K562 (cell line): ENCODE results near the gene FREM3. TPM values are rescaled to one million over a fixed set of nuclear protein-coding genes. Genes with fewer than 3 reads are reported as not detected.

Experiments used
- ATAC-seq: fragments of 200-7000 bp; cut with Tn5 transposase; 3 replicates; pipeline ENCODE4 v1.9.1; 2020; ENCODE audit warnings: moderate library complexity
- BruUV-seq: library from RNA; stranded (reverse); fragments of 400-500 nt; replicated peaks from 2 replicates; lab custom pipeline; 2021; lab: Mats Ljungman, UMichigan
- CTCF ChIA-PET: fragments of 300-600 bp; formaldehyde crosslinking; extraction: SDS; loops from one replicate; lab custom pipeline; 2021; ENCODE audit warnings: low intra/inter-chr PET ratio; lab: Yijun Ruan, JAX
- POLR2A ChIA-PET: fragments of 300-600, 350-650 bp; sonication (Branson Sonifier 250); formaldehyde crosslinking; extraction: SDS; loops from one replicate; lab custom pipeline; 2021; ENCODE audit warnings: antibody characterized with exemption, inconsistent platforms; lab: Yijun Ruan, JAX
- DNase-seq, 4 experiments: peaks; one replicate each; pipeline versions ENCODE4 v3.0.0 to v3.0.0-alpha.2; 2011 to 2018; ENCODE audit warnings: low spot score in 3 of 4, mixed read lengths in 3 of 4; ENCODE audit errors: extremely low read depth in 1 of 4
- FAIRE-seq: peaks from 2 replicates; lab custom pipeline; 2011; peaks lifted over from hg19 to GRCh38; lab: Jason Lieb, UNC
- H2AFZ ChIP-seq: 2 replicates; pipeline ENCODE4 v1.6.0; 2011; ENCODE audit warnings: low read depth, low read length, control low read depth, inconsistent platforms
- H3K27ac ChIP-seq: fragments of 200-600 bp; 3 replicates; pipeline ENCODE4 v1.8.0; 2011; ENCODE audit warnings: low read depth, mild to moderate bottlenecking, control low read depth, inconsistent platforms, low read length, moderate library complexity, mixed read lengths; ENCODE audit errors: extremely low read depth
- H3K27me3 ChIP-seq, 2 experiments: fragments of 300-600 bp in 1 of 2; 2 replicates in 1 of 2; 3 replicates in 1 of 2; pipeline versions ENCODE4 v1.6.0 to v1.8.0; 2011; ENCODE audit warnings: inconsistent platforms in 2 of 2, low read length in 2 of 2, mild to moderate bottlenecking in 1 of 2, mixed read lengths in 1 of 2, moderate library complexity in 1 of 2; ENCODE audit not compliant: control insufficient read depth in 2 of 2, insufficient read depth in 2 of 2
- H3K36me3 ChIP-seq: fragments of 300-600 bp; 3 replicates; pipeline ENCODE4 v1.8.0; 2011; ENCODE audit warnings: mild to moderate bottlenecking, low read length, inconsistent platforms; ENCODE audit not compliant: control insufficient read depth, insufficient read depth
- H3K4me1 ChIP-seq, 2 experiments: fragments of 200-600 bp in 1 of 2; replicated peaks in 1 of 2; 2 replicates in 1 of 2; 3 replicates in 1 of 2; pipeline versions ENCODE4 v1.5.1 to v1.8.0; 2011; ENCODE audit warnings: inconsistent platforms in 2 of 2, low read length in 2 of 2, mild to moderate bottlenecking in 1 of 2, mixed read lengths in 1 of 2, moderate library complexity in 1 of 2; ENCODE audit not compliant: control insufficient read depth in 2 of 2, insufficient read depth in 2 of 2
- H3K4me2 ChIP-seq: 2 replicates; pipeline ENCODE4 v1.6.1; 2011; ENCODE audit warnings: low read length, control low read depth, inconsistent platforms, mixed read lengths; ENCODE audit not compliant: insufficient read depth
- H3K4me3 ChIP-seq: fragments of 200-600 bp; sonication (generic), shearing (Covaris generic); 2 replicates; pipeline ENCODE4 v1.5.1; 2016; ENCODE audit warnings: control low read depth, inconsistent platforms
- H3K79me2 ChIP-seq: fragments of 200-600 bp; 3 replicates; pipeline ENCODE4 v1.8.0; 2011; ENCODE audit warnings: low read length, inconsistent platforms; ENCODE audit not compliant: control insufficient read depth, insufficient read depth
- H3K9ac ChIP-seq, 2 experiments: 2 replicates each; pipeline versions ENCODE4 v1.6.0 to v1.6.1; 2011; ENCODE audit warnings: low read depth in 2 of 2, low read length in 2 of 2, control low read depth in 1 of 2, inconsistent platforms in 1 of 2, mild to moderate bottlenecking in 1 of 2, mixed read lengths in 1 of 2; ENCODE audit not compliant: insufficient read depth in 1 of 2
- H3K9me1 ChIP-seq: one replicate; pipeline ENCODE4 v1.6.0; 2011; ENCODE audit warnings: inconsistent platforms, mild to moderate bottlenecking, low read length, moderate library complexity; ENCODE audit not compliant: control insufficient read depth, insufficient read depth
- H3K9me3 ChIP-seq: replicated peaks from 2 replicates; pipeline ENCODE4 v1.5.1; 2011; ENCODE audit warnings: low read depth, low read length, inconsistent platforms; ENCODE audit not compliant: control insufficient read depth, insufficient read depth
- H4K20me1 ChIP-seq: replicated peaks from 2 replicates; pipeline ENCODE4 v1.6.1; 2011; ENCODE audit warnings: low read length, inconsistent platforms, mixed read lengths; ENCODE audit not compliant: control insufficient read depth, insufficient read depth
- CHD2 ChIP-seq: IDR thresholded peaks from 2 replicates; pipeline ENCODE4 v1.6.1; 2011; ENCODE audit warnings: low read depth, low read length
- DIDO1 ChIP-seq: fragments of 450-650 bp; IDR thresholded peaks from 2 replicates; pipeline ENCODE4 v1.6.1; 2016; ENCODE audit warnings: low read depth, missing biosample characterization, missing genetic modification characterization
- FOXA1 ChIP-seq: fragments of 450-650 bp; IDR thresholded peaks from 2 replicates; pipeline ENCODE4 v1.6.1; 2016; ENCODE audit warnings: mild to moderate bottlenecking, borderline replicate concordance
- HLTF ChIP-seq: fragments of 450-650 bp; IDR thresholded peaks from 2 replicates; pipeline ENCODE4 v1.6.1; 2016
- JUNB ChIP-seq: fragments of 450-650 bp; formaldehyde crosslinking; conservative IDR thresholded peaks from 2 replicates; pipeline ENCODE4 v1.4.0; 2020; ENCODE audit warnings: mild to moderate bottlenecking
- MTF1 ChIP-seq: fragments of 250-450 bp; sonication (Bioruptor Pico); IDR thresholded peaks from 2 replicates; pipeline ENCODE4 v1.9.0; 2021; ENCODE audit warnings: moderate library complexity, mild to moderate bottlenecking, inconsistent platforms, borderline replicate concordance
- NFE2L1 ChIP-seq: fragments of 450-650 bp; IDR thresholded peaks from 2 replicates; pipeline ENCODE4 v1.6.1; 2016; ENCODE audit warnings: missing genetic modification characterization, low read depth, mild to moderate bottlenecking, missing compliant biosample characterization, moderate library complexity, borderline replicate concordance
- PHB ChIP-seq: fragments of 250-450 bp; sonication (Bioruptor Pico); IDR thresholded peaks from 2 replicates; pipeline ENCODE4 v1.5.0; 2021
- TRIM24 ChIP-seq, 2 experiments: fragments of 450-650 bp; IDR thresholded peaks; 2 replicates each; pipeline ENCODE4 v1.6.1; 2016
- U2AF2 ChIP-seq: fragments of 200-400 bp; formaldehyde crosslinking; optimal IDR thresholded peaks from 2 replicates; pipeline ENCODE3; 2017; ENCODE audit warnings: low read depth, mild to moderate bottlenecking, low read length
- ZNF316 ChIP-seq: fragments of 450-650 bp; IDR thresholded peaks from 2 replicates; pipeline ENCODE4 v1.6.1; 2016
- WGBS: fragments of 100-300 bp; shearing (Covaris generic); methylation state at CpG from one replicate; pipeline ENCODE4 v1.1.6; 2016; ENCODE audit warnings: low coverage, mixed read lengths; ENCODE audit not compliant: insufficient coverage; ENCODE audit errors: missing lambda C conversion rate; 5-methylcytosine and 5-hydroxymethylcytosine counted together
- in situ Hi-C: fragments of 300-500 bp; cut with MboI; formaldehyde crosslinking; loops from 4 replicates; pipeline ENCODE4 v1.15.0; 2018; ENCODE audit warnings: inconsistent platforms, mixed read lengths
- intact Hi-C: fragments of 100-400 bp; cut with micrococcal nuclease; formaldehyde crosslinking; loops from 2 replicates; pipeline ENCODE4 v1.14.2; 2022
- polyA plus RNA-seq, 8 experiments: library from polyadenylated mRNA; depleted of rRNA in 4 of 8; stranded (reverse) in 5 of 8; unstranded in 3 of 8; fragments of >200 nt; fragmentation: Nextera tagmentation in 2 of 8; fragmentation: Illumina TruSeq in 1 of 8; extraction: Ambion mirVana in 2 of 8; extraction: Trizol in 1 of 8; gene quantifications; 2 replicates each; pipeline versions ENCODE4 v1.2.1 to v1.2.3, GENCODE V29; 2011 to 2014; ENCODE audit warnings: inconsistent platforms in 1 of 8, missing spikeins in 1 of 8
- total RNA-seq, 7 experiments: library from RNA; depleted of rRNA in 6 of 7; stranded (reverse); fragments of >200 nt in 6 of 7; fragmentation: Illumina TruSeq in 2 of 7; extraction: Trizol in 2 of 7; gene quantifications; 2 replicates each; pipeline versions ENCODE4 v1.2.1 to v1.2.3, GENCODE V29; 2011 to 2021; ENCODE audit warnings: low replicate concordance in 1 of 7
- TF ChIP-seq, protein P1 (sequence below): fragments of 450-650 bp; formaldehyde crosslinking; IDR thresholded peaks from 2 replicates; pipeline ENCODE4 v1.4.0; 2020; ENCODE audit warnings: mild to moderate bottlenecking, mixed read lengths
- TF ChIP-seq, protein P2 (sequence below): fragments of 450-650 bp; IDR thresholded peaks from 2 replicates; pipeline ENCODE4 v1.6.1; 2016; ENCODE audit warnings: low read depth

FREM3 gene
- total and polyA plus RNA-seq, 9 of the 15 experiments (the other 6 are each of a cell fraction or from before 2014, with no cell fraction given), result not detected

DNA sequence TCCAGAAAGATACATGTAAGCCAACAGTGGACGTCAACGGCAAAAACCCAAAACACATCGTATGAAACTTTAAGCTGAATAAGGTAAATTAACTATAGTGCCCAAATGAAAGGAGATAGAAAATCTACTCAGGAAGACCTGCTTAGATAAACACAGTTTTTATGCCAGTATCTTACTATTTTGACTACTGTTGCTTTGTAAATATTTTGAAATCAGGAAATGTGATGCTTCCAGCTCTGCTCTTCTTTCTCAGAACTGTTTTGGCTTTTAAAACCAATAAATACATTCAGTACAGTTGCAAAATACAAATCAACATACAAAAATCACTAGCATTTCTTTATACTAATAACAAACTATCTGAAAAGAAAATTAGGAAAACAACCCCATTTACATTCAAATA is 103.2 kb downstream of the FREM3 start:
- Histone ChIP-seq H3K27me3 (no peaks in the 10 kb centered on the region; a peak in 1 of 5 replicates), H4K20me1 (no peaks in the 10 kb centered on the region), H3K9ac (no peak overlapping the region), H3K27ac (no peak overlapping the region), H3K9me1 (no peaks in the 10 kb centered on the region), H3K4me1 (no peaks in the 10 kb centered on the region), H3K4me2 (no peak overlapping the region), H3K9me3 (no peaks in the 10 kb centered on the region), H3K79me2 (no peaks in the 10 kb centered on the region), H3K36me3 (no peaks in the 10 kb centered on the region), H2AFZ (no peak overlapping the region), H3K4me3 (no peak overlapping the region)
- WGBS, result 0% methylated on average over 3 of the region's 3 CpGs
- FAIRE-seq (no peak), ATAC-seq (no peak), DNase-seq (no peak)
- BruUV-seq, result no TSS peak
- ChIA-PET CTCF (no interaction called here), POLR2A (no interaction called here)
- intact Hi-C loops, result no loop called here
- in situ Hi-C loops, result no loop called here
- TF ChIP-seq NFE2L1 (tag) (no peak), FOXA1 (no peak), DIDO1 (tag) (no peak), JUNB (no peak), MTF1 (CRISPR knock-in tag) (no peak), HLTF (no peak), CHD2 (no peak), TRIM24 (IDR thresholded peaks at IDR 0.05) (no peak), PHB (CRISPR knock-in tag) (no peak), ZNF316 (no peak), U2AF2 (no peak)
- TF ChIP-seq, protein P1, sequence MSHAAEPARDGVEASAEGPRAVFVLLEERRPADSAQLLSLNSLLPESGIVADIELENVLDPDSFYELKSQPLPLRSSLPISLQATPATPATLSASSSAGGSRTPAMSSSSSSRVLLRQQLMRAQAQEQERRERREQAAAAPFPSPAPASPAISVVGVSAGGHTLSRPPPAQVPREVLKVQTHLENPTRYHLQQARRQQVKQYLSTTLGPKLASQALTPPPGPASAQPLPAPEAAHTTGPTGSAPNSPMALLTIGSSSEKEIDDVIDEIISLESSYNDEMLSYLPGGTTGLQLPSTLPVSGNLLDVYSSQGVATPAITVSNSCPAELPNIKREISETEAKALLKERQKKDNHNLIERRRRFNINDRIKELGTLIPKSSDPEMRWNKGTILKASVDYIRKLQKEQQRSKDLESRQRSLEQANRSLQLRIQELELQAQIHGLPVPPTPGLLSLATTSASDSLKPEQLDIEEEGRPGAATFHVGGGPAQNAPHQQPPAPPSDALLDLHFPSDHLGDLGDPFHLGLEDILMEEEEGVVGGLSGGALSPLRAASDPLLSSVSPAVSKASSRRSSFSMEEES (CRISPR knock-in tag), result no peak
- TF ChIP-seq, protein P2, sequence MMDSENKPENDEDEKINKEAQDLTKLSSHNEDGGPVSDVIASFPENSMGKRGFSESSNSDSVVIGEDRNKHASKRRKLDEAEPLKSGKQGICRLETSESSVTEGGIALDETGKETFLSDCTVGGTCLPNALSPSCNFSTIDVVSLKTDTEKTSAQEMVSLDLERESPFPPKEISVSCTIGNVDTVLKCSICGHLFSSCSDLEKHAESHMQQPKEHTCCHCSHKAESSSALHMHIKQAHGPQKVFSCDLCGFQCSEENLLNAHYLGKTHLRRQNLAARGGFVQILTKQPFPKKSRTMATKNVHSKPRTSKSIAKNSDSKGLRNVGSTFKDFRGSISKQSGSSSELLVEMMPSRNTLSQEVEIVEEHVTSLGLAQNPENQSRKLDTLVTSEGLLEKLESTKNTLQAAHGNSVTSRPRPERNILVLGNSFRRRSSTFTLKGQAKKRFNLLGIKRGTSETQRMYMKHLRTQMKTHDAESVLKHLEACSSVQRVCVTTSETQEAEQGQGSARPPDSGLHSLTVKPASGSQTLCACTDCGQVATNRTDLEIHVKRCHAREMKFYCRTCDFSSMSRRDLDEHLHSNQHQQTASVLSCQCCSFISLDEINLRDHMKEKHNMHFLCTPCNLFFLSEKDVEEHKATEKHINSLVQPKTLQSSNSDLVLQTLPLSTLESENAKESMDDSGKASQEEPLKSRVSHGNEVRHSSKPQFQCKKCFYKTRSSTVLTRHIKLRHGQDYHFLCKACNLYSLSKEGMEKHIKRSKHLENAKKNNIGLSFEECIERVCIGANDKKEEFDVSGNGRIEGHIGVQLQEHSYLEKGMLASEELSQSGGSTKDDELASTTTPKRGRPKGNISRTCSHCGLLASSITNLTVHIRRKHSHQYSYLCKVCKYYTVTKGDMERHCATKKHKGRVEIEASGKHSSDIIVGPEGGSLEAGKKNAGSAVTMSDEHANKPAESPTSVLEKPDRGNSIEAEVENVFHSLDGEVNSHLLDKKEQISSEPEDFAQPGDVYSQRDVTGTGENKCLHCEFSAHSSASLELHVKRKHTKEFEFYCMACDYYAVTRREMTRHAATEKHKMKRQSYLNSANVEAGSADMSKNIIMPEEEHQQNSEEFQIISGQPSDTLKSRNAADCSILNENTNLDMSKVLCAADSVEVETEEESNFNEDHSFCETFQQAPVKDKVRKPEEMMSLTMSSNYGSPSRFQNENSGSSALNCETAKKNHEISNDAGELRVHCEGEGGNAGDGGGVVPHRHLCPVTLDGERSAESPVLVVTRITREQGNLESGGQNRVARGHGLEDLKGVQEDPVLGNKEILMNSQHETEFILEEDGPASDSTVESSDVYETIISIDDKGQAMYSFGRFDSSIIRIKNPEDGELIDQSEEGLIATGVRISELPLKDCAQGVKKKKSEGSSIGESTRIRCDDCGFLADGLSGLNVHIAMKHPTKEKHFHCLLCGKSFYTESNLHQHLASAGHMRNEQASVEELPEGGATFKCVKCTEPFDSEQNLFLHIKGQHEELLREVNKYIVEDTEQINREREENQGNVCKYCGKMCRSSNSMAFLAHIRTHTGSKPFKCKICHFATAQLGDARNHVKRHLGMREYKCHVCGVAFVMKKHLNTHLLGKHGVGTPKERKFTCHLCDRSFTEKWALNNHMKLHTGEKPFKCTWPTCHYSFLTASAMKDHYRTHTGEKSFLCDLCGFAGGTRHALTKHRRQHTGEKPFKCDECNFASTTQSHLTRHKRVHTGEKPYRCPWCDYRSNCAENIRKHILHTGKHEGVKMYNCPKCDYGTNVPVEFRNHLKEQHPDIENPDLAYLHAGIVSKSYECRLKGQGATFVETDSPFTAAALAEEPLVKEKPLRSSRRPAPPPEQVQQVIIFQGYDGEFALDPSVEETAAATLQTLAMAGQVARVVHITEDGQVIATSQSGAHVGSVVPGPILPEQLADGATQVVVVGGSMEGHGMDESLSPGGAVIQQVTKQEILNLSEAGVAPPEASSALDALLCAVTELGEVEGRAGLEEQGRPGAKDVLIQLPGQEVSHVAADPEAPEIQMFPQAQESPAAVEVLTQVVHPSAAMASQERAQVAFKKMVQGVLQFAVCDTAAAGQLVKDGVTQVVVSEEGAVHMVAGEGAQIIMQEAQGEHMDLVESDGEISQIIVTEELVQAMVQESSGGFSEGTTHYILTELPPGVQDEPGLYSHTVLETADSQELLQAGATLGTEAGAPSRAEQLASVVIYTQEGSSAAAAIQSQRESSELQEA, result no peak
